ENCODE measurements around the gene RPL29. TPM values are rescaled to one million over a fixed set of nuclear protein-coding genes. Genes with fewer than 3 reads are reported as not detected.
A peak's percentile ranks its signal among the peaks of the same experiment; 100 is the strongest.

RPL29 gene
- total and polyA plus RNA-seq, 2 of the 13 experiments (the other 11 are each of a cell fraction or from before 2014, with no cell fraction given) = 1,348 to 2,263 TPM

GRCh38 chr3:51982838-51983577, 12.7 kb downstream of the RPL29 start, which contains the start of gene ACY1 (continued):
- TF ChIP-seq NR2F1 (CRISPR knock-in tag; IDR thresholded peaks at IDR 0.05) (peak; percentile 90 to 92), ZFP36L1 (CRISPR knock-in tag; IDR thresholded peaks at IDR 0.05) (peak; percentile 97), TRIM24 (CRISPR knock-in tag; IDR thresholded peaks at IDR 0.05) (no peak), ZNF496 (CRISPR knock-in tag; IDR thresholded peaks at IDR 0.05; ENCODE audit: insufficient replicate concordance) (no peak), MEF2D (CRISPR knock-in tag; IDR thresholded peaks at IDR 0.05) (no peak; the same call in 1 of the 2 replicates), ZKSCAN5 (CRISPR knock-in tag; IDR thresholded peaks at IDR 0.05) (no peak), SUZ12 (IDR thresholded peaks at IDR 0.05; ENCODE audit: low read depth, low read length) (no peak), AGO1 (IDR thresholded peaks at IDR 0.05; ENCODE audit: low read depth, low read length, poor library complexity, severe bottlenecking) (peak; percentile 32), SNRNP70 (IDR thresholded peaks at IDR 0.05; ENCODE audit: low read depth, low read length) (no peak), ZFP36 (IDR thresholded peaks at IDR 0.05; ENCODE audit: borderline replicate concordance, low read depth, low read length, partially characterized antibody) (no peak), RBAK (CRISPR knock-in tag; IDR thresholded peaks at IDR 0.05) (no peak), MAZ (IDR thresholded peaks at IDR 0.05; ENCODE audit: borderline replicate concordance, low read depth, low read length) (peak; percentile 80; the same call in 1 of the 2 replicates), MAZ (CRISPR knock-in tag; IDR thresholded peaks at IDR 0.05; ENCODE audit: low read depth) (peak; percentile 99), SIX1 (CRISPR knock-in tag; IDR thresholded peaks at IDR 0.05; ENCODE audit: borderline replicate concordance) (no peak), ZNF333 (CRISPR knock-in tag; IDR thresholded peaks at IDR 0.05; ENCODE audit: borderline replicate concordance) (peak; percentile 85; the same call in 1 of the 2 replicates), RFXAP (CRISPR knock-in tag; IDR thresholded peaks at IDR 0.05; ENCODE audit: borderline replicate concordance) (no peak), YEATS4 (CRISPR knock-in tag; IDR thresholded peaks at IDR 0.05; ENCODE audit: borderline replicate concordance) (peak; percentile 91; the same call in 1 of the 2 replicates), PHF20 (CRISPR knock-in tag; IDR thresholded peaks at IDR 0.05) (peak; percentile 45; the same call in 1 of the 2 replicates), ATF4 (CRISPR knock-in tag; IDR thresholded peaks at IDR 0.05) (peak in 1 of 2 experiments; percentile 71; a peak in 2 of 4 replicates), TBP (CRISPR knock-in tag; IDR thresholded peaks at IDR 0.05) (no peak), SNAPC2 (CRISPR knock-in tag; IDR thresholded peaks at IDR 0.05) (no peak; the same call in none of the 2 replicates), NFIB (CRISPR knock-in tag; IDR thresholded peaks at IDR 0.05; ENCODE audit: borderline replicate concordance) (no peak), RFX5 (IDR thresholded peaks at IDR 0.05; ENCODE audit: low read depth, low read length) (no peak), RNF219 (CRISPR knock-in tag; IDR thresholded peaks at IDR 0.05) (no peak), ZNF329 (CRISPR knock-in tag; IDR thresholded peaks at IDR 0.05; ENCODE audit: low read depth) (0 out of 2 replicates have a peak, but pooled peaks have one; percentile 27), ZBTB44 (CRISPR knock-in tag; IDR thresholded peaks at IDR 0.05) (no peak)

Measured in HepG2 (cell line).